ENCODE measurements around the gene KRTAP5-6. TPM values are rescaled to one million over a fixed set of nuclear protein-coding genes. Genes with fewer than 3 reads are reported as not detected.

The KRTAP5-6 gene
- total RNA-seq, 1 donor from 2014 or later = not detected

- peaks cover 2% of the 10 kb centered on the region for H3K27me3 Mint-ChIP-seq (ENCODE audit: unreplicated experiment)
- TF ChIP-seq, protein P1, sequence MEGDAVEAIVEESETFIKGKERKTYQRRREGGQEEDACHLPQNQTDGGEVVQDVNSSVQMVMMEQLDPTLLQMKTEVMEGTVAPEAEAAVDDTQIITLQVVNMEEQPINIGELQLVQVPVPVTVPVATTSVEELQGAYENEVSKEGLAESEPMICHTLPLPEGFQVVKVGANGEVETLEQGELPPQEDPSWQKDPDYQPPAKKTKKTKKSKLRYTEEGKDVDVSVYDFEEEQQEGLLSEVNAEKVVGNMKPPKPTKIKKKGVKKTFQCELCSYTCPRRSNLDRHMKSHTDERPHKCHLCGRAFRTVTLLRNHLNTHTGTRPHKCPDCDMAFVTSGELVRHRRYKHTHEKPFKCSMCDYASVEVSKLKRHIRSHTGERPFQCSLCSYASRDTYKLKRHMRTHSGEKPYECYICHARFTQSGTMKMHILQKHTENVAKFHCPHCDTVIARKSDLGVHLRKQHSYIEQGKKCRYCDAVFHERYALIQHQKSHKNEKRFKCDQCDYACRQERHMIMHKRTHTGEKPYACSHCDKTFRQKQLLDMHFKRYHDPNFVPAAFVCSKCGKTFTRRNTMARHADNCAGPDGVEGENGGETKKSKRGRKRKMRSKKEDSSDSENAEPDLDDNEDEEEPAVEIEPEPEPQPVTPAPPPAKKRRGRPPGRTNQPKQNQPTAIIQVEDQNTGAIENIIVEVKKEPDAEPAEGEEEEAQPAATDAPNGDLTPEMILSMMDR (IDR thresholded peaks at IDR 0.05) = no peak
- H3K9me3 Mint-ChIP-seq (ENCODE audit: unreplicated experiment) = no peaks in the 10 kb centered on the region
- peaks cover 18% of the 10 kb centered on the region for H3K4me1 Mint-ChIP-seq (ENCODE audit: unreplicated experiment)
- DNase-seq (ENCODE audit: extremely low spot score, unreplicated experiment) = no peak
- H3K27ac Mint-ChIP-seq (ENCODE audit: unreplicated experiment) = no peak overlapping the region
- peaks cover 16% of the 10 kb centered on the region for H3K36me3 Mint-ChIP-seq (ENCODE audit: unreplicated experiment)
- H3K4me3 Mint-ChIP-seq (ENCODE audit: unreplicated experiment) = no peak overlapping the region
Measured at GRCh38 chr11:1744891-1745700, 48.1 kb downstream of the KRTAP5-6 start.

GRCh38 chr11:1745701-1746320 lies 48.8 kb downstream of the KRTAP5-6 start:
- Mint-ChIP-seq H3K4me1 (ENCODE audit: unreplicated experiment) (peaks cover 25% of the 10 kb centered on the region), H3K4me3 (ENCODE audit: unreplicated experiment) (no peak overlapping the region), H3K27me3 (ENCODE audit: unreplicated experiment) (no peaks in the 10 kb centered on the region), H3K27ac (ENCODE audit: unreplicated experiment) (no peak overlapping the region), H3K36me3 (ENCODE audit: unreplicated experiment) (peaks cover 16% of the 10 kb centered on the region), H3K9me3 (ENCODE audit: unreplicated experiment) (no peaks in the 10 kb centered on the region)
- TF ChIP-seq, protein P1 (IDR thresholded peaks at IDR 0.05) = no peak
- DNase-seq (ENCODE audit: extremely low spot score, unreplicated experiment) = no peak

DNA sequence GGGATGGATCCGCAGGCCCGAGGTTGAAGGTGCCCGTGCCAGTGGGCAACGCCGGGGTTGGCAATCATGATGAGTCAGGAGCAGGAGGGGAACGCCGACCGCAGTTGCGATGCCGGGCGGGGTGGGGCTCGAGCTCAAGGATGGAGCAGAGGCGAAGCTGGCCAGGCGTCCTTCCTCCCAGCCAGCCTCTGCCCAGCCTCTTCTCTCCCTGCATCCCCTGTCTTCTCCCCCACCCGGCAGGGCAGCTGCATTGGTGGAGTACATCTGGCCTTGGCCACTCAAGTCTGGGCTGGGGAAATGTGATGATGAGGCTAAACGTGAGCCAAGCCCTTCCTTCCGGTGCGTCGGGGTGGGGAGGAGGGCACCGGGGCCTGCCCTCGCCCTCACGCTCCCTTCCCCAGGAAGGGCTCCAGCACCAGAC lies 49.5 kb downstream of the KRTAP5-6 start:
- no peaks in the 10 kb centered on the region for H3K27me3 Mint-ChIP-seq (ENCODE audit: unreplicated experiment)
- H3K9me3 Mint-ChIP-seq (ENCODE audit: unreplicated experiment) = no peaks in the 10 kb centered on the region
- no peak for DNase-seq (ENCODE audit: extremely low spot score, unreplicated experiment)
- H3K27ac Mint-ChIP-seq (ENCODE audit: unreplicated experiment) = no peak overlapping the region
- H3K4me3 Mint-ChIP-seq (ENCODE audit: unreplicated experiment) = no peak overlapping the region
- H3K4me1 Mint-ChIP-seq (ENCODE audit: unreplicated experiment) = peaks cover 31% of the 10 kb centered on the region
- H3K36me3 Mint-ChIP-seq (ENCODE audit: unreplicated experiment) = peaks cover 16% of the 10 kb centered on the region
- TF ChIP-seq, protein P1 (IDR thresholded peaks at IDR 0.05) = no peak

DNA sequence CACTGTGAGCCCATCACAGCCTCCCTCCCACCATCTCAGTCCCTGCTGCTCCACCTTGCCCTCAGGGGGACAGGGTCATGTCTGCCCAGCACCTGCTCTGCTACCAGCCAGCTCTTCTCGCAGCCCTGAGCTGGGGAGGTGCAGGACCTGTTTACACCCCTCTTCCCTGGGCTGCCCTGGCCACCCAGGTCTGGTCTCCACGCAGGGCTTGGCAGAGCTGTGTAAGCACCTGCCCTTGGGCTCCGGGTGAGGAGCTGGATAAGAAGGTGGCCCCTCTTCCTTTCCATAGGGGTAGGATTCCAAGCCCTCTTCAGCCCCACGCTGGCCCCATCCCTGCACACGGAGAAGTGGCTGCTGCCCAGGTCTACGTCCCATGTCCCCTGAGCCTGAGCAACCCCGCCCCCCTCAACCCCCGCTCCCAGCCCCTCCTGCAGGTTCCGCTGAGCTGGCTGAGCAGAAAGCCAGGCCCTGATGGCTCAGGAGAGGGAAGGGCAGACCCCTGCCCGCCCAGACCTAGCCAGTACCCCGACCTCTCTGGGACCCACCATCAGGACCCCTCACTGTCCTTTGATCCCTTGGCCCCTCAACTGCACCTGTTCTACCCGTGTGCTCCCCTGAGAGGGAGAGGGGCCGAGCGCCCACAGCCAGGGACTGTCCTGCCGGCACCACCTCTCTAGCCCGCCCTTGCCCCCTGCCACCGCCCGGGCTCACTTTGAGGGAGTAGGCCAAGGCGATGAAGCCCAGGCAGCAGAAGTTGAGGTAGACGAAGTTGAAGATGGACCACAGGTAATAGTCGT lies 50.2 kb downstream of the KRTAP5-6 start:
- no peak overlapping the region for H3K27ac Mint-ChIP-seq (ENCODE audit: unreplicated experiment)
- TF ChIP-seq, protein P1 (IDR thresholded peaks at IDR 0.05) = no peak
- no peaks in the 10 kb centered on the region for H3K27me3 Mint-ChIP-seq (ENCODE audit: unreplicated experiment)
- peak overlapping the region; percentile 52 for H3K4me3 Mint-ChIP-seq (ENCODE audit: unreplicated experiment)
- no peaks in the 10 kb centered on the region for H3K9me3 Mint-ChIP-seq (ENCODE audit: unreplicated experiment)
- H3K4me1 Mint-ChIP-seq (ENCODE audit: unreplicated experiment) = peaks cover 37% of the 10 kb centered on the region
- no peak for DNase-seq (ENCODE audit: extremely low spot score, unreplicated experiment)
- H3K36me3 Mint-ChIP-seq (ENCODE audit: unreplicated experiment) = peaks cover 16% of the 10 kb centered on the region

Other genes starting within 250 kb of the KRTAP5-6 start
- 33.8 and 38.6 TPM in 2 replicates for gene MOB2, start 210.4 kb upstream of the KRTAP5-6 start, total RNA-seq
- gene DUSP8, start 124.9 kb upstream of the KRTAP5-6 start, total RNA-seq = 5.4 and 7.7 TPM in 2 replicates
- gene KRTAP5-1, start 111.9 kb upstream of the KRTAP5-6 start, total RNA-seq = not detected in 2 replicates
- not detected in 2 replicates for gene KRTAP5-2, start 98.9 kb upstream of the KRTAP5-6 start, total RNA-seq
- not detected in 2 replicates for gene KRTAP5-3, start 88.7 kb upstream of the KRTAP5-6 start, total RNA-seq
- not detected in 2 replicates for gene KRTAP5-4, start 75.1 kb upstream of the KRTAP5-6 start, total RNA-seq
- not detected in 2 replicates for gene KRTAP5-5, start 67.4 kb upstream of the KRTAP5-6 start, total RNA-seq
- gene IFITM10, start 53.4 kb downstream of the KRTAP5-6 start, total RNA-seq = 13.5 and 24.0 TPM in 2 replicates
- 2,062 and 2,147 TPM in 2 replicates for gene CTSD, start 66.7 kb downstream of the KRTAP5-6 start, total RNA-seq
- 5.0 and 6.2 TPM in 2 replicates for gene SYT8, start 137.8 kb downstream of the KRTAP5-6 start, total RNA-seq
- gene TNNI2, start 141.8 kb downstream of the KRTAP5-6 start, total RNA-seq = 1.0 and 1.1 TPM in 2 replicates
- gene LSP1, start 155.9 kb downstream of the KRTAP5-6 start, total RNA-seq = 26.9 and 29.5 TPM in 2 replicates
- gene PRR33, start 194.7 kb downstream of the KRTAP5-6 start, total RNA-seq = not detected in 2 replicates
- gene TNNT3, start 222.5 kb downstream of the KRTAP5-6 start, total RNA-seq = 2.6 and 4.4 TPM in 2 replicates

Measured in osteocyte (in vitro differentiated cells).